ENCODE measurements around the gene TNNI3K. TPM values are rescaled to one million over a fixed set of nuclear protein-coding genes. Genes with fewer than 3 reads are reported as not detected.

TNNI3K gene
- total and polyA plus RNA-seq, 9 of the 15 experiments (the other 6 are each of a cell fraction or from before 2014, with no cell fraction given), result 0.21 to 0.53 (median 0.32) TPM; not detected in 5

DNA sequence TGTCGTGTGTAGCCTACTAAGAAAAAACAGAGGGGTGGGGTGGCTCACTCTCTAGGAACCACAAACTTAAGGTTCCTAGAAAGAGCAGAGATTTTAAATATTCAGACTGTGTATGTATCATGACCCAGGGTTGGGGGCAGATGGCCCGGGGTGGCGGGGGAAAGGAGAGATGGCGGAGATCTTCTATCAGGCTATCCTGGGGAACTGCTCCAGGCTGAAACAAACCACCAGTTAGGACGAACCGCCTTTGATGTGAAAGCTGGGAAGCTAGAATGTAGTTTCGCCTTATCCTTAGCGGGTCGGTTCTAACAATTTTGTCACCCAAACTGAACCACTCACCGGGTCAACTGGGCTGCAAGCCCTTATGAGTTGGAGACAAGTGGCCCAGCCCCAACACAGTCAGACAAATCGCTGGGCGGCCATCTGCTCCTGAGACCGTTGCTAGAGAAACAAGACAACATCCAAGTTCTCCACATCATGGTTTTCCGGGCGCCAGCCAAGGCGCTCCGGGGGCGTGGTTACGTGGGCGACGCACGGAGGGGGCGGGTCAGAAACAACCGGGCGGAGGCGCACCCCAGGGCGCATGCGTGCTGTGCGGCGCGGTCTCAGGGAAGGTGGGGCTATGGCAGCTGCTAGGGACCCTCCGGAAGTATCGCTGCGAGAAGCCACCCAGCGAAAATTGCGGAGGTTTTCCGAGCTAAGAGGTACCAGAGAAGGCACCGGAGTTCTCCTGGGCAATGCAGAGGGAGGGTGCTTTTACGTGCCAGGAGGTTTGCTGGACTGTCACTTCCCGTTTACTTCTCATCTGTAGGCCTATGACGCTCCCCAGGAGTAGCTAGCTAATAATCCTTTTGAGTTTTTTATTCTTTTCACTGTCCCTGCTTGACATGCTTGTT lies 37.3 kb upstream of the TNNI3K start, which contains the start of the genes FPGT and LRRIQ3 (continued):
- TF ChIP-seq, protein P1, sequence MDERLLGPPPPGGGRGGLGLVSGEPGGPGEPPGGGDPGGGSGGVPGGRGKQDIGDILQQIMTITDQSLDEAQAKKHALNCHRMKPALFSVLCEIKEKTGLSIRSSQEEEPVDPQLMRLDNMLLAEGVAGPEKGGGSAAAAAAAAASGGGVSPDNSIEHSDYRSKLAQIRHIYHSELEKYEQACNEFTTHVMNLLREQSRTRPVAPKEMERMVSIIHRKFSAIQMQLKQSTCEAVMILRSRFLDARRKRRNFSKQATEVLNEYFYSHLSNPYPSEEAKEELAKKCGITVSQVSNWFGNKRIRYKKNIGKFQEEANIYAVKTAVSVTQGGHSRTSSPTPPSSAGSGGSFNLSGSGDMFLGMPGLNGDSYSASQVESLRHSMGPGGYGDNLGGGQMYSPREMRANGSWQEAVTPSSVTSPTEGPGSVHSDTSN (CRISPR knock-in tag; IDR thresholded peaks at IDR 0.05; ENCODE audit: low read depth), result no peak
- TF ChIP-seq, protein P1 (tag; conservative IDR thresholded peaks at IDR 0.05; ENCODE audit: low read depth), result no peak
- TF ChIP-seq, protein P2, sequence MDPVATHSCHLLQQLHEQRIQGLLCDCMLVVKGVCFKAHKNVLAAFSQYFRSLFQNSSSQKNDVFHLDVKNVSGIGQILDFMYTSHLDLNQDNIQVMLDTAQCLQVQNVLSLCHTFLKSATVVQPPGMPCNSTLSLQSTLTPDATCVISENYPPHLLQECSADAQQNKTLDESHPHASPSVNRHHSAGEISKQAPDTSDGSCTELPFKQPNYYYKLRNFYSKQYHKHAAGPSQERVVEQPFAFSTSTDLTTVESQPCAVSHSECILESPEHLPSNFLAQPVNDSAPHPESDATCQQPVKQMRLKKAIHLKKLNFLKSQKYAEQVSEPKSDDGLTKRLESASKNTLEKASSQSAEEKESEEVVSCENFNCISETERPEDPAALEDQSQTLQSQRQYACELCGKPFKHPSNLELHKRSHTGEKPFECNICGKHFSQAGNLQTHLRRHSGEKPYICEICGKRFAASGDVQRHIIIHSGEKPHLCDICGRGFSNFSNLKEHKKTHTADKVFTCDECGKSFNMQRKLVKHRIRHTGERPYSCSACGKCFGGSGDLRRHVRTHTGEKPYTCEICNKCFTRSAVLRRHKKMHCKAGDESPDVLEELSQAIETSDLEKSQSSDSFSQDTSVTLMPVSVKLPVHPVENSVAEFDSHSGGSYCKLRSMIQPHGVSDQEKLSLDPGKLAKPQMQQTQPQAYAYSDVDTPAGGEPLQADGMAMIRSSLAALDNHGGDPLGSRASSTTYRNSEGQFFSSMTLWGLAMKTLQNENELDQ (CRISPR knock-in tag; IDR thresholded peaks at IDR 0.05; ENCODE audit: borderline replicate concordance), result no peak
- TF ChIP-seq, protein P3, sequence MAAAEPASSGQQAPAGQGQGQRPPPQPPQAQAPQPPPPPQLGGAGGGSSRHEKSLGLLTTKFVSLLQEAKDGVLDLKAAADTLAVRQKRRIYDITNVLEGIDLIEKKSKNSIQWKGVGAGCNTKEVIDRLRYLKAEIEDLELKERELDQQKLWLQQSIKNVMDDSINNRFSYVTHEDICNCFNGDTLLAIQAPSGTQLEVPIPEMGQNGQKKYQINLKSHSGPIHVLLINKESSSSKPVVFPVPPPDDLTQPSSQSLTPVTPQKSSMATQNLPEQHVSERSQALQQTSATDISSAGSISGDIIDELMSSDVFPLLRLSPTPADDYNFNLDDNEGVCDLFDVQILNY (CRISPR knock-in tag; IDR thresholded peaks at IDR 0.05), result no peak
- TF ChIP-seq ZNF253 (CRISPR knock-in tag; conservative IDR thresholded peaks at IDR 0.05), result no peak
- TF ChIP-seq, protein P4, sequence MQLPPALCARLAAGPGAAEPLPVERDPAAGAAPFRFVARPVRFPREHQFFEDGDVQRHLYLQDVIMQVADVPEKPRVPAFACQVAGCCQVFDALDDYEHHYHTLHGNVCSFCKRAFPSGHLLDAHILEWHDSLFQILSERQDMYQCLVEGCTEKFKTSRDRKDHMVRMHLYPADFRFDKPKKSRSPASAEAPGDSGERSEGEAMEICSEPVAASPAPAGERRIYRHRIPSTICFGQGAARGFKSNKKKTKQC (CRISPR knock-in tag; IDR thresholded peaks at IDR 0.05), result 0 out of 2 replicates have a peak, but pooled peaks have one; percentile 44
- no peak for TF ChIP-seq TCF7L2 (IDR thresholded peaks at IDR 0.05; ENCODE audit: low read depth, low read length)
- no peak for TF ChIP-seq IRF2 (CRISPR knock-in tag; IDR thresholded peaks at IDR 0.05)
- no peak for TF ChIP-seq U2AF2 (optimal IDR thresholded peaks at IDR 0.05; ENCODE audit: low read depth, low read length)
- peak; percentile 50; the same call in 1 of the 2 replicates for TF ChIP-seq MYC (IDR thresholded peaks at IDR 0.05; ENCODE audit: low read depth, low read length)
- TF ChIP-seq MYC (CRISPR knock-in tag; IDR thresholded peaks at IDR 0.05; ENCODE audit: borderline replicate concordance, low read depth), result no peak
- TF ChIP-seq CCNT2 (IDR thresholded peaks at IDR 0.05; ENCODE audit: borderline replicate concordance, extremely low read depth, insufficient read length, low read depth, low read length), result peak; percentile 52
- TF ChIP-seq, protein P5, sequence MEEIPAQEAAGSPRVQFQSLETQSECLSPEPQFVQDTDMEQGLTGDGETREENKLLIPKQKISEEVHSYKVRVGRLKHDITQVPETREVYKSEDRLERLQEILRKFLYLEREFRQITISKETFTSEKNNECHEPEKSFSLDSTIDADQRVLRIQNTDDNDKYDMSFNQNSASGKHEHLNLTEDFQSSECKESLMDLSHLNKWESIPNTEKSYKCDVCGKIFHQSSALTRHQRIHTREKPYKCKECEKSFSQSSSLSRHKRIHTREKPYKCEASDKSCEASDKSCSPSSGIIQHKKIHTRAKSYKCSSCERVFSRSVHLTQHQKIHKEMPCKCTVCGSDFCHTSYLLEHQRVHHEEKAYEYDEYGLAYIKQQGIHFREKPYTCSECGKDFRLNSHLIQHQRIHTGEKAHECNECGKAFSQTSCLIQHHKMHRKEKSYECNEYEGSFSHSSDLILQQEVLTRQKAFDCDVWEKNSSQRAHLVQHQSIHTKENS (CRISPR knock-in tag; IDR thresholded peaks at IDR 0.05), result no peak
- TF ChIP-seq TEAD2 (tag; IDR thresholded peaks at IDR 0.05), result no peak
- TF ChIP-seq, protein P6, sequence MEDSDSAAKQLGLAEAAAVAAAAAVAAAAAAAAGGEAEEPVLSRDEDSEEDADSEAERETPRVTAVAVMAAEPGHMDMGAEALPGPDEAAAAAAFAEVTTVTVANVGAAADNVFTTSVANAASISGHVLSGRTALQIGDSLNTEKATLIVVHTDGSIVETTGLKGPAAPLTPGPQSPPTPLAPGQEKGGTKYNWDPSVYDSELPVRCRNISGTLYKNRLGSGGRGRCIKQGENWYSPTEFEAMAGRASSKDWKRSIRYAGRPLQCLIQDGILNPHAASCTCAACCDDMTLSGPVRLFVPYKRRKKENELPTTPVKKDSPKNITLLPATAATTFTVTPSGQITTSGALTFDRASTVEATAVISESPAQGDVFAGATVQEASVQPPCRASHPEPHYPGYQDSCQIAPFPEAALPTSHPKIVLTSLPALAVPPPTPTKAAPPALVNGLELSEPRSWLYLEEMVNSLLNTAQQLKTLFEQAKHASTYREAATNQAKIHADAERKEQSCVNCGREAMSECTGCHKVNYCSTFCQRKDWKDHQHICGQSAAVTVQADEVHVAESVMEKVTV (CRISPR knock-in tag; IDR thresholded peaks at IDR 0.05), result no peak
- peak; percentile 71 for TF ChIP-seq MXI1 (IDR thresholded peaks at IDR 0.05; ENCODE audit: low read depth, low read length)
- peak; percentile 99 for TF ChIP-seq FOXJ2 (tag; IDR thresholded peaks at IDR 0.05)

All from K562 (cell line).